WTC11 (cell line): Measurements from ENCODE around the gene LDB2.

Experiments
- ETV6 ChIP-seq: sonication (generic); formaldehyde crosslinking; IDR thresholded peaks from 2 replicates; pipeline ENCODE4 v1.8.1; 2022; ENCODE audit warnings: mild to moderate bottlenecking, missing genetic modification reagents
- FOXJ3 ChIP-seq: sonication (generic); formaldehyde crosslinking; IDR thresholded peaks from 2 replicates; pipeline ENCODE4 v1.9.0; 2021; ENCODE audit warnings: missing genetic modification reagents, mild to moderate bottlenecking, borderline replicate concordance
- HMGA2 ChIP-seq: fragments of 250-450 bp; sonication (Bioruptor Pico); IDR thresholded peaks from 2 replicates; pipeline ENCODE4 v1.4.0; 2021; ENCODE audit warnings: mild to moderate bottlenecking, moderate library complexity
- KAT7 ChIP-seq: sonication (generic); formaldehyde crosslinking; IDR thresholded peaks from 2 replicates; pipeline ENCODE4 v1.8.1; 2023; ENCODE audit warnings: missing genetic modification reagents, mild to moderate bottlenecking, borderline replicate concordance
- NR2C2 ChIP-seq: sonication (generic); formaldehyde crosslinking; IDR thresholded peaks from 2 replicates; pipeline ENCODE4 v1.8.0; 2022; ENCODE audit warnings: mild to moderate bottlenecking, missing genetic modification reagents
- SP1 ChIP-seq: sonication (generic); formaldehyde crosslinking; conservative IDR thresholded peaks from 2 replicates; pipeline ENCODE4 v1.8.1; 2022; ENCODE audit warnings: missing genetic modification reagents
- ZNF121 ChIP-seq: sonication (generic); formaldehyde crosslinking; IDR thresholded peaks from 2 replicates; pipeline ENCODE4 v1.8.0; 2023; ENCODE audit warnings: missing genetic modification reagents
- ZNF263 ChIP-seq: sonication (generic); formaldehyde crosslinking; IDR thresholded peaks from 2 replicates; pipeline ENCODE4 v1.8.1; 2022; ENCODE audit warnings: low read depth, mild to moderate bottlenecking, moderate library complexity, missing genetic modification reagents
- TF ChIP-seq, protein P1 (sequence below): fragments of 200-600 bp; IDR thresholded peaks from 2 replicates; pipeline ENCODE4 v1.8.0; 2022; ENCODE audit warnings: antibody characterized with exemption
- TF ChIP-seq, protein P2 (sequence below): sonication (generic); formaldehyde crosslinking; IDR thresholded peaks from 2 replicates; pipeline ENCODE4 v1.8.1; 2023; ENCODE audit warnings: mild to moderate bottlenecking, missing genetic modification reagents
- TF ChIP-seq, protein P3 (sequence below): sonication (generic); formaldehyde crosslinking; IDR thresholded peaks from 2 replicates; pipeline ENCODE4 v1.8.0; 2023; ENCODE audit warnings: missing genetic modification reagents, mild to moderate bottlenecking, borderline replicate concordance

DNA sequence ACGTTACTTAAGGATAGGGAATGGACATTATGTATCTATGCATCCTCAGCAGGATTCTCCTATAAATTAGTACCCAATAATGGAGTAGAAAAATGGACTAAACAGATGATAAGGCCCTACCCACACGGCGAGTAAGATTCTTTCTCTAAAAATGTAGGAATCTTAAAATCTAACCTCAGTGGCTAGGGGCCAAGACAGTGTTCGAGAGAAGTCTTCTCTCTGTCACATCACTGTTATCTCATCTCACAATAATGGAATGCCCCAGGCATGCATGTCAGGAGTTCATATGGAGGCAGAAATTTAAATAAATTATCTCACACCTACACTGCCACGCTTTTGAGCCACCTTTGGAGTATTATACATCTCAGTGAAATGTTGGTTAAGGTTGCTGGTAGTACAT lies 132.9 kb downstream of the LDB2 start:
- TF ChIP-seq, protein P1, sequence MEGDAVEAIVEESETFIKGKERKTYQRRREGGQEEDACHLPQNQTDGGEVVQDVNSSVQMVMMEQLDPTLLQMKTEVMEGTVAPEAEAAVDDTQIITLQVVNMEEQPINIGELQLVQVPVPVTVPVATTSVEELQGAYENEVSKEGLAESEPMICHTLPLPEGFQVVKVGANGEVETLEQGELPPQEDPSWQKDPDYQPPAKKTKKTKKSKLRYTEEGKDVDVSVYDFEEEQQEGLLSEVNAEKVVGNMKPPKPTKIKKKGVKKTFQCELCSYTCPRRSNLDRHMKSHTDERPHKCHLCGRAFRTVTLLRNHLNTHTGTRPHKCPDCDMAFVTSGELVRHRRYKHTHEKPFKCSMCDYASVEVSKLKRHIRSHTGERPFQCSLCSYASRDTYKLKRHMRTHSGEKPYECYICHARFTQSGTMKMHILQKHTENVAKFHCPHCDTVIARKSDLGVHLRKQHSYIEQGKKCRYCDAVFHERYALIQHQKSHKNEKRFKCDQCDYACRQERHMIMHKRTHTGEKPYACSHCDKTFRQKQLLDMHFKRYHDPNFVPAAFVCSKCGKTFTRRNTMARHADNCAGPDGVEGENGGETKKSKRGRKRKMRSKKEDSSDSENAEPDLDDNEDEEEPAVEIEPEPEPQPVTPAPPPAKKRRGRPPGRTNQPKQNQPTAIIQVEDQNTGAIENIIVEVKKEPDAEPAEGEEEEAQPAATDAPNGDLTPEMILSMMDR, result no peak
- no peak for TF ChIP-seq HMGA2 (CRISPR knock-in tag)
- TF ChIP-seq, protein P2, sequence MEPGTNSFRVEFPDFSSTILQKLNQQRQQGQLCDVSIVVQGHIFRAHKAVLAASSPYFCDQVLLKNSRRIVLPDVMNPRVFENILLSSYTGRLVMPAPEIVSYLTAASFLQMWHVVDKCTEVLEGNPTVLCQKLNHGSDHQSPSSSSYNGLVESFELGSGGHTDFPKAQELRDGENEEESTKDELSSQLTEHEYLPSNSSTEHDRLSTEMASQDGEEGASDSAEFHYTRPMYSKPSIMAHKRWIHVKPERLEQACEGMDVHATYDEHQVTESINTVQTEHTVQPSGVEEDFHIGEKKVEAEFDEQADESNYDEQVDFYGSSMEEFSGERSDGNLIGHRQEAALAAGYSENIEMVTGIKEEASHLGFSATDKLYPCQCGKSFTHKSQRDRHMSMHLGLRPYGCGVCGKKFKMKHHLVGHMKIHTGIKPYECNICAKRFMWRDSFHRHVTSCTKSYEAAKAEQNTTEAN (CRISPR knock-in tag), result no peak
- no peak for TF ChIP-seq SP1 (CRISPR knock-in tag)
- no peak for TF ChIP-seq ZNF263 (CRISPR knock-in tag)
- TF ChIP-seq KAT7 (CRISPR knock-in tag), result no peak
- no peak for TF ChIP-seq FOXJ3 (CRISPR knock-in tag)
- TF ChIP-seq NR2C2 (CRISPR knock-in tag), result no peak
- TF ChIP-seq ZNF121 (CRISPR knock-in tag), result no peak
- TF ChIP-seq, protein P3, sequence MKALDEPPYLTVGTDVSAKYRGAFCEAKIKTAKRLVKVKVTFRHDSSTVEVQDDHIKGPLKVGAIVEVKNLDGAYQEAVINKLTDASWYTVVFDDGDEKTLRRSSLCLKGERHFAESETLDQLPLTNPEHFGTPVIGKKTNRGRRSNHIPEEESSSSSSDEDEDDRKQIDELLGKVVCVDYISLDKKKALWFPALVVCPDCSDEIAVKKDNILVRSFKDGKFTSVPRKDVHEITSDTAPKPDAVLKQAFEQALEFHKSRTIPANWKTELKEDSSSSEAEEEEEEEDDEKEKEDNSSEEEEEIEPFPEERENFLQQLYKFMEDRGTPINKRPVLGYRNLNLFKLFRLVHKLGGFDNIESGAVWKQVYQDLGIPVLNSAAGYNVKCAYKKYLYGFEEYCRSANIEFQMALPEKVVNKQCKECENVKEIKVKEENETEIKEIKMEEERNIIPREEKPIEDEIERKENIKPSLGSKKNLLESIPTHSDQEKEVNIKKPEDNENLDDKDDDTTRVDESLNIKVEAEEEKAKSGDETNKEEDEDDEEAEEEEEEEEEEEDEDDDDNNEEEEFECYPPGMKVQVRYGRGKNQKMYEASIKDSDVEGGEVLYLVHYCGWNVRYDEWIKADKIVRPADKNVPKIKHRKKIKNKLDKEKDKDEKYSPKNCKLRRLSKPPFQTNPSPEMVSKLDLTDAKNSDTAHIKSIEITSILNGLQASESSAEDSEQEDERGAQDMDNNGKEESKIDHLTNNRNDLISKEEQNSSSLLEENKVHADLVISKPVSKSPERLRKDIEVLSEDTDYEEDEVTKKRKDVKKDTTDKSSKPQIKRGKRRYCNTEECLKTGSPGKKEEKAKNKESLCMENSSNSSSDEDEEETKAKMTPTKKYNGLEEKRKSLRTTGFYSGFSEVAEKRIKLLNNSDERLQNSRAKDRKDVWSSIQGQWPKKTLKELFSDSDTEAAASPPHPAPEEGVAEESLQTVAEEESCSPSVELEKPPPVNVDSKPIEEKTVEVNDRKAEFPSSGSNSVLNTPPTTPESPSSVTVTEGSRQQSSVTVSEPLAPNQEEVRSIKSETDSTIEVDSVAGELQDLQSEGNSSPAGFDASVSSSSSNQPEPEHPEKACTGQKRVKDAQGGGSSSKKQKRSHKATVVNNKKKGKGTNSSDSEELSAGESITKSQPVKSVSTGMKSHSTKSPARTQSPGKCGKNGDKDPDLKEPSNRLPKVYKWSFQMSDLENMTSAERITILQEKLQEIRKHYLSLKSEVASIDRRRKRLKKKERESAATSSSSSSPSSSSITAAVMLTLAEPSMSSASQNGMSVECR (CRISPR knock-in tag), result no peak
- no peak for TF ChIP-seq ETV6 (CRISPR knock-in tag)
